Neutrophil (primary cell): ENCODE results near the gene CD151.

ENCODE experiments used
- H3K27ac ChIP-seq: fragments of 200-600 bp; sonication (generic); 2 replicates; pipeline ENCODE4 v1.5.1; 2016; ENCODE audit warnings: mild to moderate bottlenecking, moderate library complexity
- H3K27me3 ChIP-seq: fragments of 200-600 bp; sonication (generic); 2 replicates; pipeline ENCODE4 v1.6.0; 2016; ENCODE audit warnings: mild to moderate bottlenecking
- H3K36me3 ChIP-seq: fragments of 200-600 bp; sonication (generic); 2 replicates; pipeline ENCODE4 v1.5.1; 2017
- H3K4me1 ChIP-seq, 2 experiments: fragments of 200-600 bp in 1 of 2; sonication (generic) in 1 of 2; 1 replicate in 1 of 2; 2 replicates in 1 of 2; pipeline versions ENCODE4 v1.5.1 to v1.6.1; 2013 to 2016; ENCODE audit warnings: low read depth in 1 of 2, low read length in 1 of 2, mild to moderate bottlenecking in 1 of 2, moderate library complexity in 1 of 2; ENCODE audit not compliant: control insufficient read depth in 1 of 2, insufficient read depth in 1 of 2
- H3K4me3 ChIP-seq, 2 experiments: fragments of 200-600 bp in 1 of 2; sonication (generic) in 1 of 2; 1 replicate in 1 of 2; 2 replicates in 1 of 2; pipeline ENCODE4 v1.5.1; 2013 to 2016; ENCODE audit warnings: low read depth in 1 of 2, low read length in 1 of 2, mild to moderate bottlenecking in 1 of 2, moderate library complexity in 1 of 2
- H3K9me3 ChIP-seq: fragments of 200-600 bp; sonication (generic); 2 replicates; pipeline ENCODE4 v1.5.1; 2016
- CTCF ChIP-seq: fragments of 200-600 bp; sonication (generic); IDR thresholded peaks from 2 replicates; pipeline ENCODE4 v1.5.1; 2016; ENCODE audit warnings: antibody characterized with exemption

The CD151 gene

GRCh38 chr11:858053-858761, 25.5 kb downstream of the CD151 start:
- Histone ChIP-seq H3K27ac (no peak overlapping the region), H3K4me1 (no peaks in the 10 kb centered on the region), H3K27me3 (no peaks in the 10 kb centered on the region), H3K9me3 (no peaks in the 10 kb centered on the region), H3K36me3 (no peaks in the 10 kb centered on the region), H3K4me3 (no peak overlapping the region)
- TF ChIP-seq CTCF: no peak

GRCh38 chr11:858762-859339, 26.1 kb downstream of the CD151 start:
- TF ChIP-seq CTCF: no peak
- Histone ChIP-seq H3K4me1 (no peaks in the 10 kb centered on the region), H3K27me3 (no peaks in the 10 kb centered on the region), H3K4me3 (no peak overlapping the region), H3K9me3 (no peaks in the 10 kb centered on the region), H3K36me3 (no peaks in the 10 kb centered on the region), H3K27ac (no peak overlapping the region)

GRCh38 chr11:859394-860131, 26.8 kb downstream of the CD151 start:
- Histone ChIP-seq H3K36me3 (no peaks in the 10 kb centered on the region), H3K4me3 (no peak overlapping the region), H3K27ac (no peak overlapping the region)

GRCh38 chr11:860234-861104, 27.7 kb downstream of the CD151 start:
- H3K4me1 ChIP-seq: no peaks in the 10 kb centered on the region
- no peaks in the 10 kb centered on the region for H3K27me3 ChIP-seq
- no peak overlapping the region for H3K27ac ChIP-seq
- H3K4me3 ChIP-seq: no peak overlapping the region
- no peaks in the 10 kb centered on the region for H3K9me3 ChIP-seq
- no peaks in the 10 kb centered on the region for H3K36me3 ChIP-seq
- no peak for TF ChIP-seq CTCF

More at GRCh38 chr11:859394-860131, 26.8 kb downstream of the CD151 start:
- Histone ChIP-seq H3K27me3 (no peaks in the 10 kb centered on the region), H3K4me1 (no peaks in the 10 kb centered on the region), H3K9me3 (no peaks in the 10 kb centered on the region)
- TF ChIP-seq CTCF: no peak

- Histone ChIP-seq H3K27ac (no peak overlapping the region), H3K4me3 (no peak overlapping the region), H3K9me3 (no peaks in the 10 kb centered on the region), H3K4me1 (no peaks in the 10 kb centered on the region), H3K36me3 (no peaks in the 10 kb centered on the region), H3K27me3 (no peaks in the 10 kb centered on the region)
- no peak for TF ChIP-seq CTCF
These were observed 28.3 kb downstream of the CD151 start for GRCh38 chr11:861105-861479.
